Measurements from ENCODE around the gene GHRHR.

Gene GHRHR

DNA sequence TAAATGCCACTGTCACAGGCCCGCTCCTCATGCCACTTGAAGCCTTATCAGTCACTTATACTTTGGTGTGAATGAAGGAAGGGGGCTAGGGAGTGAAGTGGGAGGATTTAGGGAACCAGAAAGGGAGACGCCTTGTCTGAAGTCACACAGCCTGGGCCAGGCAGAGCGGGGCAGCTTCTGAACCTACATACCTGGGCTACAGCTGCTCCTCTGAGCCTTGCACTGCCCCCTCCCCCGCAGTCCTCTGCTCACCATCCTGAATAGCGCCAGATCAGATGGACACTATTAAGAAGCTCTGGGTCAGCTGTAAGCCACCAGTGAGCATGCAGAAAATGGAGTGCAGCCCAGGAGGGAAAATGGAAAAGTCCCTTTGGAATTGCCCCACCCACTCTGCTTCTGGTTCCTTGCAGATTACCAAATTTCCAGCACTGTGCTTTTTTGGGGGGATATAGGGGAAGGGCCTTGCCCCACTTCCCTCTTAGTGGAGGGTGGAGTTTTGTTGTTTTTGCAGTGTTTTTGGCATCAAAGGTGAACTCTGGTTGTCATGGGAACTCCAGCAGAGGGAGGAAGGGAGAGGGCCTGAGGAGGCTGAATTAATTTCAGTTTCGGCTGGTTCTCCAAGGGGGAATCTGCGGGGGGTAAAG, 53.4 kb downstream of the GHRHR start:
- no peak overlapping the region for H3K4me3 ChIP-seq (ENCODE audit: low read depth, low read length)
- no peak for DNase-seq (ENCODE audit: low read depth)
- TF ChIP-seq, protein P1, sequence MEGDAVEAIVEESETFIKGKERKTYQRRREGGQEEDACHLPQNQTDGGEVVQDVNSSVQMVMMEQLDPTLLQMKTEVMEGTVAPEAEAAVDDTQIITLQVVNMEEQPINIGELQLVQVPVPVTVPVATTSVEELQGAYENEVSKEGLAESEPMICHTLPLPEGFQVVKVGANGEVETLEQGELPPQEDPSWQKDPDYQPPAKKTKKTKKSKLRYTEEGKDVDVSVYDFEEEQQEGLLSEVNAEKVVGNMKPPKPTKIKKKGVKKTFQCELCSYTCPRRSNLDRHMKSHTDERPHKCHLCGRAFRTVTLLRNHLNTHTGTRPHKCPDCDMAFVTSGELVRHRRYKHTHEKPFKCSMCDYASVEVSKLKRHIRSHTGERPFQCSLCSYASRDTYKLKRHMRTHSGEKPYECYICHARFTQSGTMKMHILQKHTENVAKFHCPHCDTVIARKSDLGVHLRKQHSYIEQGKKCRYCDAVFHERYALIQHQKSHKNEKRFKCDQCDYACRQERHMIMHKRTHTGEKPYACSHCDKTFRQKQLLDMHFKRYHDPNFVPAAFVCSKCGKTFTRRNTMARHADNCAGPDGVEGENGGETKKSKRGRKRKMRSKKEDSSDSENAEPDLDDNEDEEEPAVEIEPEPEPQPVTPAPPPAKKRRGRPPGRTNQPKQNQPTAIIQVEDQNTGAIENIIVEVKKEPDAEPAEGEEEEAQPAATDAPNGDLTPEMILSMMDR (IDR thresholded peaks at IDR 0.05; ENCODE audit: low read depth, low read length, missing control alignments), result no peak

DNA sequence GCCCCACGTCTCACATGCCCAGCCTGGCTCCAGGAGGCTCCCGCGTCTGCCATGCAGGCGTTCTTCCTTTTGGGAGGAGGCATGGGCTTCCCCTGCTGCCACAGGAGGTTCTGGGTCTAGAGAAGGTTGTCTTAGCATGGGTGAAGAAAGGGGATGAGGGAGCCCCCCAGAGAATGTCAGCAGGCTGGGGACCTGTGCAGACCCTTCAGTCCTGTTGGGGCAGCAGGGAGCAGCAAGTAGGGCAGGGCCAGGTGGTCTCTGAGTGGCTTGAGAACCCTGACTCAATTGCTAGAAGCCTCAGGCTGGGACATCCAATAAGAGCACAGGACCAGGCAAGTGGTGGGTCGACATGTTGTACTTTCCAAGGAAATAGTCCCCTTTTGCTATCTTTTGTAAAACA, 54.0 kb downstream of the GHRHR start:
- H3K4me3 ChIP-seq (ENCODE audit: low read depth, low read length), result no peak overlapping the region
- no peak for DNase-seq (ENCODE audit: low read depth)
- TF ChIP-seq, protein P1 (IDR thresholded peaks at IDR 0.05; ENCODE audit: low read depth, low read length, missing control alignments), result no peak

DNA sequence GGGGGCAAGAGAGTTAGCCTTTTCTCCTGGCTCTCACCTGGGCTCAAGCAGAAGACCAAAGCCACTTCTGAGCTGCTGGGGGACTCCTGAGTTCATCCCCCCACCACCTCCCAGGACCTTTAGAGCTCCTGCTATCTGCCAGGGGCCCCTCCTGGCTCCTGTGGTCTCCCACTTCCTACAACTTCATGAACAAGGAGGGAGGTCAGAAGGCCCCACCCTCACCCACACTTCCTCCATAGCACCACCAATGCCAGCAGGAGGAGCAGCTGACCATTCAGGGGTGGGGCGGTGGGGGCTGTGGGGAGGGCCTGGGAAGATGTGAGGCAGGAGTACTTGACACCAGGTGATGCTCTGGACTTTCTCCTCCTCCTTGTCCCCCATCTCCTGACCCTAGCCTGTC, 55.8 kb downstream of the GHRHR start:
- H3K4me3 ChIP-seq (ENCODE audit: low read depth, low read length), result no peak overlapping the region
- no peak for DNase-seq (ENCODE audit: low read depth)
- TF ChIP-seq, protein P1 (IDR thresholded peaks at IDR 0.05; ENCODE audit: low read depth, low read length, missing control alignments), result no peak

DNA sequence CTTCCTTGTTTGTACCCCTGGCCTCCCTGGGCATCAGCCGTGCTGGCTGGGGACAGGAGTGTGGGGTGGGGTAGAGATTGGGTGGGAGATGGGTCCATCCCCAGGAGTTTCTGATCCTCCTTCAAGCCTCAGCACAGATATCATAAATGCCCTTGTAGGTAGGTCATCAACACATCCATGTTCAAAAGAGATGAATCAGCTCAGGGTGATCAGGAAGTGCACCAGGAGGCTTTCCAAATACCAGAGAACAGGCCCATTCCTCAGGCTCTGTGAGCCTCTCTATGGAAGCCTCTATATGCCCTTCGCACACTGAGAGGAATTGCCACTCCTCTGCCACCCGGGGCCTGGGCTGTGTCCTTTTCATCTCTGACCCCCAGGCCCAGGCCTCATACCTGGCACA, 56.4 kb downstream of the GHRHR start:
- DNase-seq (ENCODE audit: low read depth), result no peak
- no peak overlapping the region for H3K4me3 ChIP-seq (ENCODE audit: low read depth, low read length)
- TF ChIP-seq, protein P1 (IDR thresholded peaks at IDR 0.05; ENCODE audit: low read depth, low read length, missing control alignments), result no peak

DNA sequence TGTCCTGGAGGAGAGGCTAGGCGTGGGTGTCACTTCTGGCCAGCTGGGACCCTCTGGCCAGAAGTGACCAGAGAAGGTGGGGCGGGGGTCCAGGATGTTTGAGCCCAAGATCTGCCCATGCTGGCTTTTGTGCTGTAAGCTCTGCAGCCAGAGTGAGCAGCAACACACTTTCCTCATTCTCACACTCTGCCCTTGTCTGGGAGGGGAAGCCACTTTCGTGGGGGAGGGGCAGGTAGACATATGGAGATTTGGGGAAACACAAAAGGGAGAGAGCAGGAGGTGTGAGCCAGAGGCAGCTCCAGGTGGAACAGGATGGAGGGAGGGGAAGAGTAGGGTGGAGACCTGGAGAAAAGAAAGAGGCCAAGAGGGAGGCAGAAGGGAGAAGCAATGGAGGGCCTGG, 56.9 kb downstream of the GHRHR start:
- TF ChIP-seq, protein P1 (IDR thresholded peaks at IDR 0.05; ENCODE audit: low read depth, low read length, missing control alignments), result no peak
- no peak for DNase-seq (ENCODE audit: low read depth)
- H3K4me3 ChIP-seq (ENCODE audit: low read depth, low read length), result no peak overlapping the region

DNA sequence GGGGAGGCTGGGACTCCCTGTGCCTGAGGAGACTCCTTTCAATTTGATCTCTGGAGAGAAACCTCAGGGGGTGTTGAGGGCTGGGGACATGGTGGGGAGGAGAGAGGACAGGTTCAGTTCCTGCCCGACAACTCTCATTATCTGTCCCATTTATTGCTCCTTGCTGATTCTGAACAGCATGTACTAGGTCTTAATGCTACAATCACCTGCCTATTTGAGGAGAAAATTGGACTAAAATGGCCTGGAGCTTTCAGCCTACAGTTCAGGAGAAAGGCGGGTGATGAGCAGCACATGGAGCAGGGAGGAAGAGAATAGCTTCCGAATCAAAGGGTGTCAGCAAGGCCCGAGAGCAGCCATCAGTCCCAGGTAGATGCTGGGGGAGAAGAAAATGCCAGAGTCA, 58.4 kb downstream of the GHRHR start:
- no peak overlapping the region for H3K4me3 ChIP-seq (ENCODE audit: low read depth, low read length)
- no peak for DNase-seq (ENCODE audit: low read depth)
- TF ChIP-seq, protein P1 (IDR thresholded peaks at IDR 0.05; ENCODE audit: low read depth, low read length, missing control alignments), result no peak

DNA sequence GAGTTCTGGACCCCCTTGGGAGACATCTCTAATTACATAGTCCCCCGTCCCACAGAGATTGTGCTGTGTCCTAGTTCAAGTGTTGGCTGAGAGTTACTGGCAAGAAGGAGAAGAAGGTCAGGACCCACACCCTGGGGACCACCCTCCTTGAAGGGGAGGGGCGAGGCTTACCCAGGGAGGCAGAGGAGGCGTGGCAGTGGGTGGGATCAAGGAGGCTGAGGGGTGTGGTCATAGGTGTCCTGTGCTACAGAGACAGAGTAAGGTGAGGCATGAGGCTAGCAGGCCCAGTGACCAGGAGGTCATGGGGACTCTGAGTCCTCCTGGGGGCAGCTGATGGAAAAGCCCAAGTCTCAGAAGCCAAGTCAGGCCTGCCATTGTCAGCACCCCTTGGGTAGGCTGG, 59.0 kb downstream of the GHRHR start:
- H3K4me3 ChIP-seq (ENCODE audit: low read depth, low read length), result no peak overlapping the region
- TF ChIP-seq, protein P1 (IDR thresholded peaks at IDR 0.05; ENCODE audit: low read depth, low read length, missing control alignments), result no peak
- DNase-seq (ENCODE audit: low read depth), result no peak
